ENCODE results near the gene TTC39B. TPM values are rescaled to one million over a fixed set of nuclear protein-coding genes. Genes with fewer than 3 reads are reported as not detected.

TTC39B gene
- total RNA-seq, 1 donor from 2014 or later: 4.2 TPM

DNA sequence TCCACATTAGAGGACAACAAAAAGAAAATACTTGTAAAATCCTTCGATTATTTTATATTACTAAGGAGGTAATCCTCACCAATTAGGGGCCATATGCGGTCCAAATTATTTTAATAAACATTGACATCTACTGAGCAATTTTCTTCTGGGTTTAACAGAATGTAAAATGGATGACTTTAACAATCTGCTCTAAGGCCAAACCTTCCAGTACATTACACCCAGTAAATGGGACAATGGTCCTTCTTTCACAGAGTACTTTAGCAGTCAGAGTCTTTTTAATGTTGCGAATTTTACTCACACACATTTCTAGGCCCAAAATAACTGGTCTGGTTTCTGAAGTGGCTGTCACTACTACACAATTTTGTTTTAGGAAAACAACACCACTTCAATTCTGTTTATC, 106.9 kb downstream of the TTC39B start:
- Histone ChIP-seq H3K4me1 (ENCODE audit: control insufficient read depth in 3 of 3, insufficient read depth in 3 of 3, low read length in 3 of 3) (no peaks in the 10 kb centered on the region), H3K9ac (ENCODE audit: low read depth in 1 of 3, low read length in 3 of 3) (no peak overlapping the region), H3K4me3 (ENCODE audit: low read length in 3 of 3) (no peak overlapping the region), H3K9me3 (ENCODE audit: control insufficient read depth in 3 of 3, low read length in 3 of 3) (no peaks in the 10 kb centered on the region), H3K27ac (ENCODE audit: low read depth, low read length) (no peak overlapping the region), H3K36me3 (ENCODE audit: control insufficient read depth in 3 of 3, insufficient read depth in 3 of 3, low read length in 3 of 3) (peaks cover 0 to 6% (median 3%) of the 10 kb centered on the region in 3 donors), H3K27me3 (ENCODE audit: control insufficient read depth in 3 of 3, insufficient read depth in 3 of 3, low read length in 3 of 3) (no peaks in the 10 kb centered on the region)

DNA sequence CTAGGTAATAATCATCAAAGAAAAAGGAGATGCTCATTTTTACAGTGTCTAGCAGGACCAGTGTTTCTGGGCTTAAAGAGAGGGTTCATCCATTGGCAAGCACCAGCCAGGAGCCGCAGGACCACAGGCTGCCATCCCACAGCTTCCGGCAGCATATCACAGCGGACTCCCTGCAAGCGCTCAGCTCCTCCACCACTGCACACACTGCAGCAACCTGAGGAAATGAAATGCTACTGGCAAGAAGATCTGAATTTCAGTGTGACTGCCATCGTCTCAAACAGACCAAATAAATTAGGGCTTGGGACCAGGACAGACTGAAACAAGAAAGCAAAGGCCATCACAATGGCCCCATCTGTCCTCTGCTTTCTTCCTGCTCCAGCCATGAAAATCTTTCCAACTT, 114.2 kb downstream of the TTC39B start:
- Histone ChIP-seq H3K9me3 (ENCODE audit: control insufficient read depth in 3 of 3, low read length in 3 of 3) (no peaks in the 10 kb centered on the region), H3K9ac (ENCODE audit: low read depth in 1 of 3, low read length in 3 of 3) (no peak overlapping the region), H3K36me3 (ENCODE audit: control insufficient read depth in 3 of 3, insufficient read depth in 3 of 3, low read length in 3 of 3) (peaks cover 3 to 26% (median 12%) of the 10 kb centered on the region in 3 donors), H3K27me3 (ENCODE audit: control insufficient read depth in 3 of 3, insufficient read depth in 3 of 3, low read length in 3 of 3) (no peaks in the 10 kb centered on the region), H3K4me1 (ENCODE audit: control insufficient read depth in 3 of 3, insufficient read depth in 3 of 3, low read length in 3 of 3) (no peaks in the 10 kb centered on the region), H3K4me3 (ENCODE audit: low read length in 3 of 3) (no peak overlapping the region), H3K27ac (ENCODE audit: low read depth, low read length) (no peak overlapping the region)

DNA sequence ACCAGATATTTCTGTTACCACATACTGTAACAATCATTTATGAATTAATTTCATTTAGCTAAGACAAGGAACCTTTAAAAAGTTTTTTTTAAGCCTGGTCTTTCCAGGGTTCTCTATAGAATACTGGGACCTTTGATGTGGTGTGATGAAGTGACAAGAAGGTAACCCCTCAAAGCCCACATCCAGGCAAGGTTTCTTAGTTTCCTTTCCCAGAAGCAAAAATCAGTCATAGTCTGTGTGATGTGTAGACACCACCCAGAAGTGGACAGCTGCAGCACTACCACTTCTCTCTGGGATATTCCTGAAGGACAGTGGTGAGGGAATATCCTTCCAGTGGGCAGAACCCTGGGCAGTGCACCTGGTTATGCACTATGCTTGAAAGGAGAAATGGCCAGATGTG, 115.6 kb downstream of the TTC39B start:
- Histone ChIP-seq H3K4me1 (ENCODE audit: control insufficient read depth in 3 of 3, insufficient read depth in 3 of 3, low read length in 3 of 3) (no peaks in the 10 kb centered on the region), H3K27ac (ENCODE audit: low read depth, low read length) (no peak overlapping the region), H3K4me3 (ENCODE audit: low read length in 3 of 3) (no peak overlapping the region), H3K9ac (ENCODE audit: low read depth in 1 of 3, low read length in 3 of 3) (no peak overlapping the region), H3K9me3 (ENCODE audit: control insufficient read depth in 3 of 3, low read length in 3 of 3) (no peaks in the 10 kb centered on the region), H3K36me3 (ENCODE audit: control insufficient read depth in 3 of 3, insufficient read depth in 3 of 3, low read length in 3 of 3) (peaks cover 3 to 37% (median 18%) of the 10 kb centered on the region in 3 donors), H3K27me3 (ENCODE audit: control insufficient read depth in 3 of 3, insufficient read depth in 3 of 3, low read length in 3 of 3) (no peaks in the 10 kb centered on the region)

DNA sequence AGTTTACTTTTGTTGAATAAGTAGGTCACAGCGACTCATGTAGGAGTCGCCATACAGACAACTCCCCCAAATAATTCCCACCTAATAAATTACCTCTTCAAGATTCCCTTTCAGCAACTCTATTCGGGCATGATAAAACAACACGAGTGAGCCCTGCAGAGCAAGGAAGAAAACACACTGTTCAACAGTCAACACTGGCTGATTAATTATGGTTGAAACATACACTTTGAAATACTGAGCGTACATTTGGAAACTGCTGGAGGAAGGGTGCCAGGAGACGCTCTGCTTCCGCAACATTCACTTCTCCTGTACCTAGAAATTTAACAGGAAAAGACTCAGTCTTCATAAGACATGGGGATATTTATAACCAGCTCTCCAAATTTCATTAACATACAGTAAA, 117.5 kb downstream of the TTC39B start:
- H3K36me3 ChIP-seq (ENCODE audit: control insufficient read depth in 3 of 3, insufficient read depth in 3 of 3, low read length in 3 of 3): peaks cover 3 to 42% (median 20%) of the 10 kb centered on the region in 3 donors
- no peak overlapping the region for H3K27ac ChIP-seq (ENCODE audit: low read depth, low read length)
- H3K9me3 ChIP-seq (ENCODE audit: control insufficient read depth in 3 of 3, low read length in 3 of 3): no peaks in the 10 kb centered on the region

DNA sequence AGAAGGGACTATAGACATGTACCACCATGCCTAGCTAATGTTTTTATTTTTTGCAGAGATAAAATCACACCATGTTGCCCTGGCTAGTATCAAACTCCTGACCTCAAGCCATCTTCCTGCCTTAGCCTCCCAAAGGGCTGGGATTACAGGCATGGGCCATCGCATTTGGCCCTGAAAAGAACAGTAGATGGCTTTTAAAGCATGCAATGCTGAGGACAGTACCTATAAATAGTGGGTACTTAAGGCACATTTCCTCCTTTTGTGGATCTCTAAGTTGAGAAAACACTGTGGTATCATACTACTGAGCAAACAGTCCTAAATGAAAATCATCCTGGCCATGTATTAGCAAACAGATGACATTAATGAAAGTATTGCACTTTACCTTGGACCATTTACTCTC, 119.4 kb downstream of the TTC39B start:
- Histone ChIP-seq H3K9ac (ENCODE audit: low read depth in 1 of 3, low read length in 3 of 3) (no peak overlapping the region), H3K27me3 (ENCODE audit: control insufficient read depth in 3 of 3, insufficient read depth in 3 of 3, low read length in 3 of 3) (no peaks in the 10 kb centered on the region), H3K9me3 (ENCODE audit: control insufficient read depth in 3 of 3, low read length in 3 of 3) (no peaks in the 10 kb centered on the region), H3K4me1 (ENCODE audit: control insufficient read depth in 3 of 3, insufficient read depth in 3 of 3, low read length in 3 of 3) (no peaks in the 10 kb centered on the region), H3K27ac (ENCODE audit: low read depth, low read length) (no peak overlapping the region), H3K4me3 (ENCODE audit: low read length in 3 of 3) (no peak overlapping the region), H3K36me3 (ENCODE audit: control insufficient read depth in 3 of 3, insufficient read depth in 3 of 3, low read length in 3 of 3) (peaks cover 3 to 42% (median 20%) of the 10 kb centered on the region in 3 donors)

More for the DNA sequence above, 117.5 kb downstream of the TTC39B start:
- Histone ChIP-seq H3K4me3 (ENCODE audit: low read length in 3 of 3) (no peak overlapping the region), H3K4me1 (ENCODE audit: control insufficient read depth in 3 of 3, insufficient read depth in 3 of 3, low read length in 3 of 3) (no peaks in the 10 kb centered on the region), H3K9ac (ENCODE audit: low read depth in 1 of 3, low read length in 3 of 3) (no peak overlapping the region), H3K27me3 (ENCODE audit: control insufficient read depth in 3 of 3, insufficient read depth in 3 of 3, low read length in 3 of 3) (no peaks in the 10 kb centered on the region)

DNA sequence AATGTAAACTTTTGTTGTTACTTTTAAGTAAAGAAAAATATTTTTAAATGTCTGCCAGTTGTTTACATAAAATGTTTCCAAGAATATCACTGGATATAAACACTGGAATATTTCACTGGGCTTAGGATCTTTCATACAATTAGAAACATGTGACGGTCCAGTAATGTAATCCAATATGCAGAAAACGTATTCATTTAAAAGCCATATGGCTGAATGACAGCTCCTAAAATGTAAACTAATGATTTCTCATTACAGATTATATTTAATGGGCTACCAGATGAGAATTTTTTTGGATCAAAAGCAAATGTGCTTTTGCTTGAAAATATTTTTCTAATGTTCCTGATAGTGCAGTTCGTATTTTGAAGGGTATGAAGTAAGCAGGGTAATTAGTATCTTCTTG, 124.3 kb downstream of the TTC39B start:
- no peaks in the 10 kb centered on the region for H3K27me3 ChIP-seq (ENCODE audit: control insufficient read depth in 3 of 3, insufficient read depth in 3 of 3, low read length in 3 of 3)
- no peak overlapping the region for H3K9ac ChIP-seq (ENCODE audit: low read depth in 1 of 3, low read length in 3 of 3)
- H3K4me1 ChIP-seq (ENCODE audit: control insufficient read depth in 3 of 3, insufficient read depth in 3 of 3, low read length in 3 of 3): no peaks in the 10 kb centered on the region
- no peak overlapping the region for H3K27ac ChIP-seq (ENCODE audit: low read depth, low read length)
- H3K9me3 ChIP-seq (ENCODE audit: control insufficient read depth in 3 of 3, low read length in 3 of 3): no peaks in the 10 kb centered on the region
- H3K4me3 ChIP-seq (ENCODE audit: low read length in 3 of 3): no peak overlapping the region
- peaks cover 0 to 29% (median 14%) of the 10 kb centered on the region in 3 donors for H3K36me3 ChIP-seq (ENCODE audit: control insufficient read depth in 3 of 3, insufficient read depth in 3 of 3, low read length in 3 of 3)

DNA sequence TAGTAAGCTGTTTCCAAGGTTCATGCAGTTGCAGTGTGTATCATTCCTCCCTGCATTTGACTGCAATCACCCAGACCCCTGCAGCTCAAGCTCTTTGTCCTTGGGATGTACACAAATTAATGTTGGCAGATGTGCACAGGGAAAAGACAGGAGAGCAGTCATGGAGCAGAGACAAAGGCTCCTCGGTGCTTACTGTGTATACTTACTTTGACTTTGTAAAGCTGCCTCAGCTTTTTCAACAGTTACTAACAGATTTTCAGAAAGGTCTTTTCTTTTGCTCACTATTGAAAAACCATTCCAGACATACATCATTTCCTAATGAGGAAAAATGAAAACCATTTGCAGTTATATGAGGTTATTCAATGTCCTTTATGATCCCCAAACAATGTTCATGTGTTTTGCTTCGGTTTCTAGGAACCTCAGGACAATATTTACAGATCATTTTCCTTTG, 124.9 kb downstream of the TTC39B start:
- Histone ChIP-seq H3K9me3 (ENCODE audit: control insufficient read depth in 3 of 3, low read length in 3 of 3) (no peaks in the 10 kb centered on the region), H3K27ac (ENCODE audit: low read depth, low read length) (no peak overlapping the region), H3K9ac (ENCODE audit: low read depth in 1 of 3, low read length in 3 of 3) (no peak overlapping the region), H3K27me3 (ENCODE audit: control insufficient read depth in 3 of 3, insufficient read depth in 3 of 3, low read length in 3 of 3) (no peaks in the 10 kb centered on the region), H3K4me1 (ENCODE audit: control insufficient read depth in 3 of 3, insufficient read depth in 3 of 3, low read length in 3 of 3) (no peaks in the 10 kb centered on the region), H3K4me3 (ENCODE audit: low read length in 3 of 3) (no peak overlapping the region), H3K36me3 (ENCODE audit: control insufficient read depth in 3 of 3, insufficient read depth in 3 of 3, low read length in 3 of 3) (peaks cover 0 to 23% (median 10%) of the 10 kb centered on the region in 3 donors)

DNA sequence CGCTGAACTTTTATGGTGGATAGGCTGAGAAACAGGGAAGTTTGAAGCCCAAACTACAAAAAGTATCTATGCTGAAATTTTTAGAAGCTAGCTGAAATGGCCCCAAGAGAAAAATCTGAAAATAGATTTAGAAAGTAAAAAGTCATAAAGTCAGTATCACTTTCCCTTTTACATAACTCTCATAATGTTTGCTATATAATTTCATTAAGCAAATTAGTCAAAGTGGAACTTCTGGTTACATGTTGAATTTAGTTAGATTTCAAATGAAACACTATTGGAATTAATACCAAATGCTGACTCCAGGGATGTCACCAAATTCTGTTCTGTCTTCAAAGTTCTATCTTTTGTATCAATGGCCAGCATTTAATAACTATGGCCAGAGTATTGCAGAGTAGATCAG, 126.9 kb downstream of the TTC39B start:
- H3K27me3 ChIP-seq (ENCODE audit: control insufficient read depth in 3 of 3, insufficient read depth in 3 of 3, low read length in 3 of 3): no peaks in the 10 kb centered on the region
- H3K4me3 ChIP-seq (ENCODE audit: low read length in 3 of 3): no peak overlapping the region
- peaks cover 0 to 13% (median 8%) of the 10 kb centered on the region in 3 donors for H3K36me3 ChIP-seq (ENCODE audit: control insufficient read depth in 3 of 3, insufficient read depth in 3 of 3, low read length in 3 of 3)
- no peaks in the 10 kb centered on the region for H3K4me1 ChIP-seq (ENCODE audit: control insufficient read depth in 3 of 3, insufficient read depth in 3 of 3, low read length in 3 of 3)
- H3K9me3 ChIP-seq (ENCODE audit: control insufficient read depth in 3 of 3, low read length in 3 of 3): no peaks in the 10 kb centered on the region
- no peak overlapping the region for H3K9ac ChIP-seq (ENCODE audit: low read depth in 1 of 3, low read length in 3 of 3)
- no peak overlapping the region for H3K27ac ChIP-seq (ENCODE audit: low read depth, low read length)

DNA sequence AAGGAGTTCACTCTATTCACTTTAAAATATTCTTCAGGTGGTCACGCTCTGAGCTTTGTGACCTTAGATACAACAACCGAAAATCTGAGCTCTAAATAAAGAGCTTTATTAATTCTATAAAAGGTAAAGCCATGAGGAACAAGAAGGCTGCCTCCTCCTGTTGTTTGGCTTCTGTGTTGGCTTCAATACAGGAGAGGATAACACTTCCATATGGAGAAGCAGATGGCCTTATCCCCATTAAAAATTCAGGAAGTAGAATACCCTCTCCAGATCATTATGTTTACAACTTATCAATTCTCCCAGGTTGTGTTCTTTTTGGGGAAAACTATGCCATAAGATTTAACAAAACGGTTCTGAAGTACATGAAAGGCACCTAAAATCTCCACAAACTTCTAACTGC, 128.4 kb downstream of the TTC39B start:
- Histone ChIP-seq H3K27me3 (ENCODE audit: control insufficient read depth in 3 of 3, insufficient read depth in 3 of 3, low read length in 3 of 3) (no peaks in the 10 kb centered on the region), H3K9me3 (ENCODE audit: control insufficient read depth in 3 of 3, low read length in 3 of 3) (no peaks in the 10 kb centered on the region), H3K9ac (ENCODE audit: low read depth in 1 of 3, low read length in 3 of 3) (no peak overlapping the region), H3K36me3 (ENCODE audit: control insufficient read depth in 3 of 3, insufficient read depth in 3 of 3, low read length in 3 of 3) (peaks cover 0 to 17% (median 6%) of the 10 kb centered on the region in 3 donors), H3K4me1 (ENCODE audit: control insufficient read depth in 3 of 3, insufficient read depth in 3 of 3, low read length in 3 of 3) (no peaks in the 10 kb centered on the region), H3K4me3 (ENCODE audit: low read length in 3 of 3) (no peak overlapping the region), H3K27ac (ENCODE audit: low read depth, low read length) (no peak overlapping the region)

DNA sequence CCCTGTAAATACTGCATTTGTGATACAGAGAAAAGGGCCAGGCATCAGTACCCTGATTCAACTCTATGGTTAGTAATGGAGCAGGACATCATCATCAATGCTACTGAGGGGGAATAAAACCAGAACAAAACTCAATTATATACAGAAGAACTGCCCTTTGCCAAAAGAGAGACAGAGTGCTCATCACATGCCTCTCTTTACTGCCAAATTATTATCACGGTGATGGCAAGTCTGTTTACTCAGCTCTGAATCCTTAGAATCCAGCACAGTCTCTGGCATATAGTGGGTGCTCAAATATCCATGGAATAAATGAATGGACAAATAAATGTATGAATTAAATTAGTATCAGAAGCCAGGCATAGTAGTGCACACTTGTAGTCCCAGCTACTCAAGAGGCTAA, 130.2 kb downstream of the TTC39B start:
- no peak overlapping the region for H3K9ac ChIP-seq (ENCODE audit: low read depth in 1 of 3, low read length in 3 of 3)
- no peak overlapping the region for H3K4me3 ChIP-seq (ENCODE audit: low read length in 3 of 3)
- no peaks in the 10 kb centered on the region for H3K4me1 ChIP-seq (ENCODE audit: control insufficient read depth in 3 of 3, insufficient read depth in 3 of 3, low read length in 3 of 3)
- peaks cover 0 to 18% (median 4%) of the 10 kb centered on the region in 3 donors for H3K36me3 ChIP-seq (ENCODE audit: control insufficient read depth in 3 of 3, insufficient read depth in 3 of 3, low read length in 3 of 3)
- H3K27ac ChIP-seq (ENCODE audit: low read depth, low read length): no peak overlapping the region
- no peaks in the 10 kb centered on the region for H3K9me3 ChIP-seq (ENCODE audit: control insufficient read depth in 3 of 3, low read length in 3 of 3)
- H3K27me3 ChIP-seq (ENCODE audit: control insufficient read depth in 3 of 3, insufficient read depth in 3 of 3, low read length in 3 of 3): no peaks in the 10 kb centered on the region

DNA sequence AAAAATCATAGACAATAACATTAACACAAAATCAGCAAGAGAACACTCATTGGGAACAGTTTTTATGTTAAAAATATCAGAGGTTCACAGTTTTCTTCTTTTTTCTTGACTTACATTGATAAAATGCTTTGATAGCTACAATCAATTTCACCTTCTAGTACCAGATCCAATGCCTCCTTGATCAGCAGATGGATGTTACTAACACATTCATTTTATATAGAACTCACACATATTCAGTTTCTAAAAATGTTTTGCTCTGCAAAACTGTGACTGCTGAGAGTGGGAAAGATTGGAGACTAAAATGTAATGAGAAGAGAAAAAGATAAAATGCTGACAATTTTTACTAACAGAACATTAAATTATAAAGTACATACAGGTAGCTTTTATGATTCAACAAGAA, 143.1 kb downstream of the TTC39B start:
- no peaks in the 10 kb centered on the region for H3K36me3 ChIP-seq (ENCODE audit: control insufficient read depth in 3 of 3, insufficient read depth in 3 of 3, low read length in 3 of 3)

More for the DNA sequence above, 143.1 kb downstream of the TTC39B start:
- Histone ChIP-seq H3K9ac (ENCODE audit: low read depth in 1 of 3, low read length in 3 of 3) (no peak overlapping the region), H3K4me3 (ENCODE audit: low read length in 3 of 3) (no peak overlapping the region), H3K4me1 (ENCODE audit: control insufficient read depth in 3 of 3, insufficient read depth in 3 of 3, low read length in 3 of 3) (no peaks in the 10 kb centered on the region), H3K27me3 (ENCODE audit: control insufficient read depth in 3 of 3, insufficient read depth in 3 of 3, low read length in 3 of 3) (no peaks in the 10 kb centered on the region), H3K9me3 (ENCODE audit: control insufficient read depth in 3 of 3, low read length in 3 of 3) (no peaks in the 10 kb centered on the region), H3K27ac (ENCODE audit: low read depth, low read length) (no peak overlapping the region)

Measured in skeletal muscle tissue (tissue), 4 donors.